H1 (cell line): ENCODE data around the gene LTBP1.

Experiments used
- CTCF ChIP-seq, 3 experiments: IDR thresholded peaks; 1 replicate in 2 of 3; 2 replicates in 1 of 3; pipeline versions ENCODE4 v1.5.1 to v1.6.1; 2011; ENCODE audit warnings: low read length in 3 of 3, mild to moderate bottlenecking in 3 of 3, inconsistent platforms in 2 of 3, low read depth in 1 of 3, moderate library complexity in 1 of 3; ENCODE audit not compliant: insufficient read depth in 1 of 3; ENCODE audit errors: control extremely low read depth in 1 of 3
- EP300 ChIP-seq, 2 experiments: IDR thresholded peaks; 1 replicate in 1 of 2; 2 replicates in 1 of 2; pipeline ENCODE4 v1.6.1; 2011 to 2012; ENCODE audit warnings: low read depth in 2 of 2, low read length in 2 of 2, mild to moderate bottlenecking in 2 of 2, borderline replicate concordance in 1 of 2, inconsistent platforms in 1 of 2, moderate library complexity in 1 of 2
- POLR2A ChIP-seq, 2 experiments: IDR thresholded peaks; 1 replicate in 1 of 2; 2 replicates in 1 of 2; pipeline ENCODE4 v1.6.1; 2011; ENCODE audit warnings: low read depth in 2 of 2, low read length in 2 of 2, mild to moderate bottlenecking in 2 of 2; ENCODE audit errors: control extremely low read depth in 1 of 2
- POLR2AphosphoS5 ChIP-seq: IDR thresholded peaks from 2 replicates; pipeline ENCODE4 v1.6.1; 2011; ENCODE audit warnings: low read depth, low read length
- POU5F1 ChIP-seq: IDR thresholded peaks from 2 replicates; pipeline ENCODE4 v1.6.1; 2011; ENCODE audit warnings: low read depth, mild to moderate bottlenecking, low read length, moderate library complexity
- SIN3A ChIP-seq, 2 experiments: IDR thresholded peaks in 1 of 2; conservative IDR thresholded peaks in 1 of 2; 2 replicates each; pipeline ENCODE4 v1.6.1; 2011 to 2012; ENCODE audit warnings: low read length in 2 of 2, improper control_type of control experiment in 1 of 2, low read depth in 1 of 2, mild to moderate bottlenecking in 1 of 2
- TCF12 ChIP-seq: IDR thresholded peaks from 2 replicates; pipeline ENCODE4 v1.6.1; 2011; ENCODE audit warnings: low read depth, mild to moderate bottlenecking, low read length

DNA sequence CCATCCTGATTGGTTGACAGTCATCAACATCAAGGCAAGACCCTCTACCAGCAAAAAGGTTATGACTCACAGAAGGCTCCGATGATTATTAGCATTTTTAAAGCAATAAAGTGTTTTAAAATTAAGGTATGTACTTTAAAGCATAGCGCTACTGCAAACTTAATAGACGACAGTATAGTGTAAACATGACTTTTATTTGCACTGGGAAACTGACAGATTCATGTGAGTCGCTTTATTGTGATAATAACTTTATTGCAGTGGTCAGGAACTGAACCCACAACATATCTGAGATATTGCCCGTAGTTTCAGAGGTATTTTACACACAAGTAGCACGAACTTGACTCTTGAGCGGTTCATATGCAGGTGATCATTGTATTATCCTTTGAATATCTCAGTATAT lies 249.1 kb downstream of the LTBP1 start:
- no peak for TF ChIP-seq POU5F1
- no peak for TF ChIP-seq CTCF (IDR thresholded peaks at IDR 0.05; ENCODE audit: control extremely low read depth in 1 of 3, insufficient read depth in 1 of 3, low read depth in 1 of 3, low read length in 3 of 3)
- no peak for TF ChIP-seq EP300 (IDR thresholded peaks at IDR 0.05; ENCODE audit: borderline replicate concordance in 1 of 2, low read depth in 2 of 2, low read length in 2 of 2)
- no peak for TF ChIP-seq POLR2AphosphoS5
- no peak for TF ChIP-seq POLR2A (IDR thresholded peaks at IDR 0.05; ENCODE audit: control extremely low read depth in 1 of 2, low read depth in 2 of 2, low read length in 2 of 2)
- TF ChIP-seq SIN3A (conservative IDR thresholded peaks at IDR 0.05 in 1 of 2, IDR thresholded peaks at IDR 0.05 in 1 of 2; ENCODE audit: low read depth in 1 of 2, low read length in 2 of 2) = no peak
- no peak for TF ChIP-seq TCF12
